ENCODE results near the gene ACOT7.

- TF ChIP-seq CTCF (IDR thresholded peaks at IDR 0.05; ENCODE audit: low read length) (no peak), EZH2 (optimal IDR thresholded peaks at IDR 0.05; ENCODE audit: low read depth, low read length) (no peak), EZH2phosphoT487 (IDR thresholded peaks at IDR 0.05; ENCODE audit: low read length) (no peak)
Observed at GRCh38 chr1:6248161-6248776, 145.3 kb downstream of the ACOT7 start.
